Uterus (tissue), 2 donors: ENCODE measurements around the gene SREK1IP1.

Source experiments
- CTCF ChIP-seq, 4 experiments: fragments of 200-600 bp in 2 of 4; fragments of 450-650 bp in 2 of 4; sonication (generic) in 2 of 4; IDR thresholded peaks; one replicate each; pipeline ENCODE4 v1.5.1; 2016 to 2019; ENCODE audit warnings: antibody characterized with exemption in 4 of 4, mild to moderate bottlenecking in 2 of 4, moderate library complexity in 1 of 4
- POLR2A ChIP-seq, 2 donors: fragments of 450-650 bp; IDR thresholded peaks; one replicate each; pipeline ENCODE4 v1.6.1; 2016; ENCODE audit warnings: antibody characterized with exemption in 2 of 2, mild to moderate bottlenecking in 1 of 2, moderate library complexity in 1 of 2

GRCh38 chr5:64758901-64759300 lies 9.6 kb downstream of the SREK1IP1 start:
- TF ChIP-seq CTCF (IDR thresholded peaks at IDR 0.05) (no peak), POLR2A (IDR thresholded peaks at IDR 0.05) (no peak)
